HepG2 (cell line): ENCODE results near the gene RTRAF. TPM values are rescaled to one million over a fixed set of nuclear protein-coding genes. Genes with fewer than 3 reads are reported as not detected.
A peak's percentile ranks its signal among the peaks of the same experiment; 100 is the strongest.

Experiments
- CHD2 ChIP-seq: IDR thresholded peaks from 2 replicates; pipeline ENCODE4 v1.6.1; 2011; ENCODE audit warnings: low read depth, low read length, improper control_type of control experiment
- DR1 ChIP-seq: sonication (generic); formaldehyde crosslinking; IDR thresholded peaks from 2 replicates; pipeline ENCODE4 v1.8.0; 2021; ENCODE audit warnings: mild to moderate bottlenecking, missing genetic modification reagents, inconsistent platforms
- EP300 ChIP-seq, 3 experiments: sonication (generic) in 1 of 3; formaldehyde crosslinking in 1 of 3; IDR thresholded peaks; 2 replicates each; pipeline versions ENCODE4 v1.5.1 to v1.6.1; 2011 to 2020; ENCODE audit warnings: low read depth in 2 of 3, low read length in 2 of 3, borderline replicate concordance in 1 of 3, improper control_type of control experiment in 1 of 3, mild to moderate bottlenecking in 1 of 3, missing genetic modification reagents in 1 of 3, moderate library complexity in 1 of 3
- FOSL1 ChIP-seq: sonication (generic); formaldehyde crosslinking; IDR thresholded peaks from 2 replicates; pipeline ENCODE4 v1.9.0; 2021; ENCODE audit warnings: missing genetic modification reagents, borderline replicate concordance
- FOXA1 ChIP-seq, 2 experiments: fragments of 450-650 bp in 1 of 2; sonication (generic) in 1 of 2; formaldehyde crosslinking in 1 of 2; IDR thresholded peaks; 2 replicates each; pipeline versions ENCODE4 v1.4.0 to v1.6.1; 2016 to 2020; ENCODE audit warnings: missing genetic modification reagents in 1 of 2
- GZF1 ChIP-seq: sonication (generic); formaldehyde crosslinking; IDR thresholded peaks from 2 replicates; pipeline ENCODE4 v1.5.1; 2020; ENCODE audit warnings: mild to moderate bottlenecking, missing genetic modification reagents
- HMGXB4 ChIP-seq, 2 experiments: sonication (generic) in 1 of 2; formaldehyde crosslinking in 1 of 2; IDR thresholded peaks; 2 replicates each; pipeline versions ENCODE4 v1.4.0 to v1.6.1; 2018 to 2020; ENCODE audit warnings: missing genetic modification reagents in 2 of 2, borderline replicate concordance in 1 of 2, low read depth in 1 of 2, mild to moderate bottlenecking in 1 of 2, missing biosample characterization in 1 of 2
- LRRFIP1 ChIP-seq: sonication (generic); formaldehyde crosslinking; conservative IDR thresholded peaks from 2 replicates; pipeline ENCODE4 v1.4.0; 2020; ENCODE audit warnings: missing genetic modification reagents
- SIN3B ChIP-seq: fragments of 150-350 bp; IDR thresholded peaks from 2 replicates; pipeline ENCODE4 v1.6.1; 2014; ENCODE audit warnings: low read length
- STAT6 ChIP-seq: sonication (generic); formaldehyde crosslinking; IDR thresholded peaks from 2 replicates; pipeline ENCODE4 v1.4.0; 2020; ENCODE audit warnings: missing genetic modification reagents, mild to moderate bottlenecking, borderline replicate concordance
- TARDBP ChIP-seq: sonication (generic); formaldehyde crosslinking; IDR thresholded peaks from 2 replicates; pipeline ENCODE4 v1.8.0; 2022; ENCODE audit warnings: mild to moderate bottlenecking, missing genetic modification reagents
- ZBTB39 ChIP-seq: sonication (generic); formaldehyde crosslinking; IDR thresholded peaks from 2 replicates; pipeline ENCODE4 v1.5.0; 2020; ENCODE audit warnings: missing genetic modification reagents
- ZNF3 ChIP-seq: IDR thresholded peaks from 2 replicates; pipeline ENCODE4 v1.7.0; 2017; ENCODE audit warnings: inconsistent platforms
- ZNF326 ChIP-seq: sonication (generic); formaldehyde crosslinking; IDR thresholded peaks from 2 replicates; pipeline ENCODE4 v1.4.0; 2020; ENCODE audit warnings: missing genetic modification reagents, borderline replicate concordance
- ZNF333 ChIP-seq: sonication (generic); formaldehyde crosslinking; IDR thresholded peaks from 2 replicates; pipeline ENCODE4 v1.4.0; 2020; ENCODE audit warnings: mild to moderate bottlenecking, missing genetic modification reagents, borderline replicate concordance
- ZNF501 ChIP-seq: sonication (generic); formaldehyde crosslinking; IDR thresholded peaks from 2 replicates; pipeline ENCODE4 v1.5.1; 2020; ENCODE audit warnings: mild to moderate bottlenecking, moderate library complexity, missing genetic modification reagents
- ZNF777 ChIP-seq: sonication (generic); formaldehyde crosslinking; IDR thresholded peaks from 2 replicates; pipeline ENCODE4 v1.4.0; 2020; ENCODE audit warnings: missing genetic modification reagents
- polyA plus RNA-seq, 8 experiments: library from polyadenylated mRNA; depleted of rRNA in 3 of 8; stranded (reverse) in 7 of 8; unstranded in 1 of 8; fragments of >200 nt; fragmentation: Illumina TruSeq in 4 of 8; extraction: Trizol in 4 of 8; gene quantifications; 2 replicates each; pipeline versions ENCODE4 v1.2.1 to v1.2.3, GENCODE V29; 2011 to 2016; ENCODE audit warnings: low read depth in 4 of 8, missing spikeins in 1 of 8, mixed read lengths in 1 of 8; ENCODE audit not compliant: insufficient read depth in 1 of 8
- total RNA-seq, 5 experiments: library from RNA; depleted of rRNA; stranded (reverse); fragments of >200 nt; fragmentation: Illumina TruSeq; extraction: Trizol; gene quantifications; 2 replicates each; pipeline ENCODE4 v1.2.3, GENCODE V29; 2016; ENCODE audit warnings: low read depth in 1 of 5

RTRAF gene
- total and polyA plus RNA-seq, 2 of the 13 experiments (the other 11 are each of a cell fraction or from before 2014, with no cell fraction given) = 137 to 258 TPM

- TF ChIP-seq HMGXB4 (CRISPR knock-in tag; IDR thresholded peaks at IDR 0.05; ENCODE audit: borderline replicate concordance in 1 of 2, low read depth in 1 of 2) (peak; percentile 29 to 86; a peak in 3 of 4 replicates), STAT6 (0 out of 2 replicates have a peak, but pooled peaks have one; percentile 21), DR1 (0 out of 2 replicates have a peak, but pooled peaks have one; percentile 35), ZBTB39 (CRISPR knock-in tag) (no peak), ZNF326 (CRISPR knock-in tag) (no peak), CHD2 (peak; percentile 28; the same call in 1 of the 2 replicates), ZNF3 (CRISPR knock-in tag) (no peak), GZF1 (CRISPR knock-in tag) (no peak; the same call in 1 of the 2 replicates), EP300 (IDR thresholded peaks at IDR 0.05; ENCODE audit: low read depth in 2 of 2, low read length in 2 of 2) (no peak), EP300 (CRISPR knock-in tag; IDR thresholded peaks at IDR 0.05; ENCODE audit: borderline replicate concordance) (no peak), ZNF333 (CRISPR knock-in tag) (no peak; the same call in 1 of the 2 replicates), FOSL1 (no peak), TARDBP (peak; percentile 61; the same call in 1 of the 2 replicates), SIN3B (peak; percentile 56), ZNF777 (CRISPR knock-in tag) (peak; percentile 76), ZNF501 (CRISPR knock-in tag) (peak; percentile 89), FOXA1 (IDR thresholded peaks at IDR 0.05) (no peak), FOXA1 (CRISPR knock-in tag; IDR thresholded peaks at IDR 0.05) (no peak), LRRFIP1 (CRISPR knock-in tag) (no peak)
Observed at GRCh38 chr14:51989293-51990234, at the start of gene RTRAF (continued).
